Measurements from ENCODE around the gene SSNA1.

DNA sequence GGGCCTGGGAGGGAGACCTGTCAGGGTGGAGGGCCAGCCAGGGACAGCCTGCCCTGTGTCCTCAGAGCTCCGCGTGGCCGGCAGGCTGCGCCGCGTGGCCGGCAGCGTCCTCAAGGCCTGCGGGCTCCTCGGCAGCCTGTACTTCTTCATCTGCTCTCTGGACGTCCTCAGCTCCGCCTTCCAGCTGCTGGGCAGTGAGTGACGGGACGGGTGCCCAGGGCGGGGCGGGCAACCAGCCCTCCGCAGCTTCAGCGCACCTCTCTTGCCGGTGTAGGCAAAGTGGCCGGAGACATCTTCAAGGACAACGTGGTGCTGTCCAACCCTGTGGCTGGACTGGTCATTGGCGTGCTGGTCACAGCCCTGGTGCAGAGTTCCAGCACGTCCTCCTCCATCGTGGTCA lies 44.0 kb downstream of the SSNA1 start:
- TF ChIP-seq, protein P1, sequence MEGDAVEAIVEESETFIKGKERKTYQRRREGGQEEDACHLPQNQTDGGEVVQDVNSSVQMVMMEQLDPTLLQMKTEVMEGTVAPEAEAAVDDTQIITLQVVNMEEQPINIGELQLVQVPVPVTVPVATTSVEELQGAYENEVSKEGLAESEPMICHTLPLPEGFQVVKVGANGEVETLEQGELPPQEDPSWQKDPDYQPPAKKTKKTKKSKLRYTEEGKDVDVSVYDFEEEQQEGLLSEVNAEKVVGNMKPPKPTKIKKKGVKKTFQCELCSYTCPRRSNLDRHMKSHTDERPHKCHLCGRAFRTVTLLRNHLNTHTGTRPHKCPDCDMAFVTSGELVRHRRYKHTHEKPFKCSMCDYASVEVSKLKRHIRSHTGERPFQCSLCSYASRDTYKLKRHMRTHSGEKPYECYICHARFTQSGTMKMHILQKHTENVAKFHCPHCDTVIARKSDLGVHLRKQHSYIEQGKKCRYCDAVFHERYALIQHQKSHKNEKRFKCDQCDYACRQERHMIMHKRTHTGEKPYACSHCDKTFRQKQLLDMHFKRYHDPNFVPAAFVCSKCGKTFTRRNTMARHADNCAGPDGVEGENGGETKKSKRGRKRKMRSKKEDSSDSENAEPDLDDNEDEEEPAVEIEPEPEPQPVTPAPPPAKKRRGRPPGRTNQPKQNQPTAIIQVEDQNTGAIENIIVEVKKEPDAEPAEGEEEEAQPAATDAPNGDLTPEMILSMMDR (IDR thresholded peaks at IDR 0.05), result no peak
- TF ChIP-seq EZH2 (IDR thresholded peaks at IDR 0.05; ENCODE audit: borderline replicate concordance, insufficient read depth, low read depth, low read length, poor library complexity, severe bottlenecking), result no peak
